RKO (cell line): ENCODE measurements around the gene OR52B6.
"Not testable (repeated sequence)": the region's sequence is repeated elsewhere in the genome, so short reads cannot be mapped to it uniquely, and the experiment has no call there.

Experiments
- DNase-seq: peaks from one replicate; pipeline ENCODE4 v3.0.0-alpha.2; 2016; ENCODE audit warnings: low spot score

Gene OR52B6, protein sequence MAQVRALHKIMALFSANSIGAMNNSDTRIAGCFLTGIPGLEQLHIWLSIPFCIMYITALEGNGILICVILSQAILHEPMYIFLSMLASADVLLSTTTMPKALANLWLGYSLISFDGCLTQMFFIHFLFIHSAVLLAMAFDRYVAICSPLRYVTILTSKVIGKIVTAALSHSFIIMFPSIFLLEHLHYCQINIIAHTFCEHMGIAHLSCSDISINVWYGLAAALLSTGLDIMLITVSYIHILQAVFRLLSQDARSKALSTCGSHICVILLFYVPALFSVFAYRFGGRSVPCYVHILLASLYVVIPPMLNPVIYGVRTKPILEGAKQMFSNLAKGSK

DNA sequence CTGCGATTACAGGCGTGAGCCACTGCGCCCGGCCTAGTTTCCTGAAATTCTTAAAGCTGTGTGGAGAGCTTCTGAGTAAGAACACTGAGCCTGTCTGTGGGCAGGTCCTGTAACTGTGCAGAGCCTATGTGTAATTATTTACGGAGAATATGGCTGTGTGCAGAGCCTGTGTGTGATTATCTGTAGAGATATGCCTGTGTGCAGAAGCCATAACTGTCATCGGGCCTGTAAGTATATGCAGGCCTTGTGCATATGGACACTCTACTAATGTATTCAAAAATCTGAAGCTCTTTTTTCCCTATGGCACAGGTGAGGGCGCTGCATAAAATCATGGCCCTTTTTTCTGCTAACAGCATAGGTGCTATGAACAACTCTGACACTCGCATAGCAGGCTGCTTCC lies at the start of gene OR52B6:
TSS of gene OR52B6 (plus strand) at position 301 of the 400 bp plus-strand sequence. CDS start at position 301, 0 bp downstream.
- DNase-seq = no peak

DNA sequence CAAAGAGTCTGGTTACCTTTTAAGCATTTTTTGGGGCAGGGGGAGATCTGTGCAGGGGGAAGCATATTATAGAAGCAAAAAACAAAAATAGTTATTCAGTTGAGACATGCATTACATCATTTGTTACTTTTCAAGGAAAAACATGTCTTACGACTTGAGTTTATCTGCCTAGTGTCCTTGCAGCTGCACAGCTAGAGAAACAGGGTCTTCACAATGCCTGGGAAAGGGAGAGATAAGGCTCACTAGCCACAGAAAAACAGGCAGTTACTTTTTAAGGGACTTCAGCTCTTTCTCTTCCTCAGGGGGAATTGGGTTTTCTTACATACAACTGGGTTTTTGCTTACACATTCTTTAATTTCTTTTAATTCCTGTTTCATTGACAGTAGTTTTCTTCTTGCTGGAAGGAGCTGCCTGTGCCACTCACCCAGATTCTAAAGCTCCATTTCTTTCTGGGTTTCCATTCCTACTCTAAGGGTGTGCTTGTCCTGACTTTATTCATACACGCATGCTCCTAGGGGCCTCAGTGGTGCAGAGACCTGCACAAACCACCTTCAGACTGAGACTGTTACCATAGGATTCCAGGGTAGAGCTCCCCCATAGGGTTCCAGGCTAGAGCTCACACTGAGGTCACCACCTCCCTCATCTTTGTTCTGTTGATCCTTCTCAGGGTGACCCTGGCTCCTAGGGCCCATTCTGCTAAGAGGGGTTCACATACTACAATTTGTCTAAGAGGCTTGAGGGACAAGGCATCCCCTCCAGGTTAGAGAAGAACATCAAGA lies 49.4 kb upstream of the OR52B6 start:
- no peak for DNase-seq

DNA sequence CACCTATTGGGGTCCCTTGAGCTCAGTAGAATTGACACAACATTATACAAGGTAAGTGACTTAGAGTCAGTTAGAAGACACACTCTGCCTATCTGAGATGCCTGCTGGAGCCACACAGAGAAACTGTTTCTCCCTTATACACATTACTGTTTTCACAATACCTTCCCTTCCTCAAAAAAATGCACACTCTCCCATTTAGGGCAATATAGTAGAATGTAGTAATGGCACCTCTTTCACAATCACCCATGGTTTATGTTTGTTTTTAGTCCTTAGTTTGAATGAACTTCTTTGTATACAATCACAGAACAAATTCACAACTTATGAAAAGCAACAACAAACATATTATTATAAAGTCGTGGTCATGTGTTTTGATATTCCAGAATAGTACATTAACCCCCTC lies 46.6 kb upstream of the OR52B6 start:
- no peak for DNase-seq

DNA sequence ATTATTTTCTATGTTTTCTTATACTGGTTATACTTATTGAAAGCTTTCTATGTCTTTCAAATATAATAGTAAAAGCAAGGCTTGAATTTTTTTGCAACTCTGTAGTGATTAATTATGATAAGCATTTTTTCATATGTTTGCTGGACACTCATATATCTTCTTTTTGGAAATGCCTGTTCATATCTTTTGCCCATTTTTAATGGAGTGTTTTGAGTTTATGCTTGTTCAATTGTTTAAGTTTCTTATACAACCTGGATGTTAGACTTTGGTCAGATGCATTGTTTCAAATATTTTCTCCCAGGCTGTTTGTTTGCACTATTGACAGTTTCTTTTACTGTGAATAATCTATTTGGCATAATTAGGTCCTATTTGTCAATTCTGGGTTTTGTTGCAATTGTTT lies 44.2 kb upstream of the OR52B6 start:
- DNase-seq = no peak

DNA sequence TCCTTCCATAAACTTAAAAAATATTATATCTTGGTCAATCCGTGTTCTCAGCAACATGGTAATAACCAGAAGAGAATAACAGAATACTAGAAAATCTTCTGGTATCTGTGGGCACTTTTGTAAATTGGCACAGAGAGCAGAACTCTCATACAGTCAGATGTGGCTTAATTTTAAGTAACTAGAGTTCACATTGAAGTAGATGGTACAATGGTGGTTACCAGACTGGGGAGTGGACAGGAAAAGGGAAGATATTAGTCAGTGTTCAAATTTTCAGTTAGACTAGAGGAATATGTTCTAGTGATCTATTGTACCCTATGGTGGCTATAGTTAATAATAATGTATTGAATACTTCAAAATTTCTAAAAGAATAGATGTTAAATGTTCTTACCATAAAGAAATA lies 39.2 kb upstream of the OR52B6 start:
- no peak for DNase-seq

DNA sequence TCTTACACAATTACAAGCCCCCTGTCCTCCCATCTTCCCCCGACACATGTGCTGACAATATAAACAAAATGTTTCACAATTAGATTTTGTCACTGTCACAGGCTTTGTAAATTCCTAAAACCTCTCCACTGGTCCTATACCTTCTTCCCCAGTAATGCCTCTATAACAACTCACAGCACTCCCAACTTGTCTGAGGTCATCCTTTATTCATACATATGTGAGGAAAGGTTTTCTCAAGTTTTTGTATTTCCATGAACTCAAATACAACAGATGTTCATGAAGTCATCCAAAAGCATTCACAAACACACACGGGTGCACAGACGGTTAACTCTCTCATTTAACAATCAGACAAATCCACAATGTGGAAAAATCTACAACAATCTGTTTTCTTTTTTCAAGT lies 34.2 kb upstream of the OR52B6 start:
- no peak for DNase-seq

DNA sequence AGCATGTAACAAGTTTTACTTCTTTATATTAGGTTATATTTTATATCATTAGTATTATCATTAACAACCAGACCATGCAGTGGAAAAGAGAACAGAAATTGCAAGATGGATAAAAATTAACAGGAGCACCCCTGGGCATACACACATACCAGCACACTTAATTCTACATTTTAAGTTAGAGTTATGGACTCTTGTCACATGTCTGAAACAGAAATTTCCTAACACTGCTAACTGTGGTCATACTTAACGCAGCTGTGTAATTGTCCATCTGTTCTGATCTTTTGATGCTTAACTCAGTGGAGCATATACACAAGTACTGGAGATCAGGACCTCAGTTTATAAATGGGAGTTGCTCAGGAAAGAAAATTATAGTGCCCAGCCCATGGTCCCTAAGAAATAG lies 32.7 kb upstream of the OR52B6 start:
- DNase-seq = no peak

DNA sequence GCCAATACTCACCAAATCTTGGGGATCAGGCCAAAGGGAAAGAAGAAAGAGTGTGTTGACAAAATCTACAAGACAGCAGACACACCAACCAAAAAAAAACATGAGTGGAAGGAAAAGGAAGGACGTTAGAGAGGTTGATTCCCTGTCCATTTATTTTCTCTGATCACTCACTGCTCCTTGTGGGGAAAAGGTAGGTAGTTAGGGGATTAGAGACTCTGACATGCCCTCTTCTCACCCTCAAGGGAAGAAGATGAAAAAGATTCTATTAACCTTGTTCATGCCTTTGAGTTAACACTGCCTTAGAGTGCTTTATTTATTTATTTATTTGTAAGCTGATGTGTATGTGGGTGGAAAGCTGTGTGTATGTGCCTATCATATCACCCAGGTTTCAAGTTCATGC lies 32.2 kb upstream of the OR52B6 start, which contains the start of gene OR52H1:
TSS of gene OR52H1 (minus strand) at position 101 of the 400 bp plus-strand sequence. CDS start 3,035 bp downstream, outside the sequence.
- no peak for DNase-seq

DNA sequence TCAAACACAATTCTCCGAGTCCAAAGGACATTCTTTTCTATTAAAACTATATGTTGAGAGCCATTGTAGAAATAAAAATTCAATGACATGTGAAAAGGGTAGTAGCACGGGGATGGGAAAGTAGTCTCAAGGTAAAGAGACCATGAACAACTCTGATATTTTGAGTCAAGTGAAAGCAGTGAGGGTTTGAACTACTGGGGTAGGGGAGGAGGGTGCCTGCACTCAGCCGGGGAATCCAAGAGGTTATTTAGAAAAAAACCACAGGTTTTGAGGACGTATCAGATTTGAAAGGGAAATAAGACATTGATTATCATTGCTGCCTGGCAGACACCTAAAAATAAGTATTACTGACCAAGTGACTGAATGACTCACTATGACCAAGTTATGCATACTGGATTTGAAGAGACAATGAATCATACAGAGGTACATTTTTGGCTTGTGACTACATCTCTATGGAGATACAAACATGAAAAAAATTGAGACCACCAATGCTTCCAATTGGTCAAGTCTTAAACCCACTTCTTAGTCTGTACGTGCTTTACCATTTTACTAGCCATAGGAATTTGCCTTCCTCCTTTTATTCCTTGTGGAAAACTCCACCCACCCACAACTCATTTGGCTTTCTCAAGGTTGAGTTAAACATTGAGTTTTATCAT lies 30.1 kb upstream of the OR52B6 start:
- peak; percentile 86 for DNase-seq

DNA sequence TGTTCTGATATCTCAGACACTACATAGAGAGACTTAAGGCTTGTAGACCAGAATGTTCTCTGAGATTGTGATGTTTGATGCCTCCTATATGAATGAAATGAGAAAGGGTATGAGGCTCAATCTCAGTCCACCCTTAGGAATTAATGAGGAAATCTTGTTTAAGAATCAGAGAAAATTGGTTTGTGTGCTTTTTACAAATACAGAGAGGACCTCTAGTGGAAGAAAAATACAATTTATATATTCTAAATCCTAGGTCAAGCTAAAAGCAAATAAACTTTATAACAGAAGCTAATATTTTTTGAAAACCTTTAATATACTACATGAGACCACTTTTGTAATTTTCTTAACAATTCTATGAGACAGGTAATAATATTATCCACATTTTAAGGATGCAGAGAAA lies 27.3 kb upstream of the OR52B6 start:
- peak; percentile 52 for DNase-seq

DNA sequence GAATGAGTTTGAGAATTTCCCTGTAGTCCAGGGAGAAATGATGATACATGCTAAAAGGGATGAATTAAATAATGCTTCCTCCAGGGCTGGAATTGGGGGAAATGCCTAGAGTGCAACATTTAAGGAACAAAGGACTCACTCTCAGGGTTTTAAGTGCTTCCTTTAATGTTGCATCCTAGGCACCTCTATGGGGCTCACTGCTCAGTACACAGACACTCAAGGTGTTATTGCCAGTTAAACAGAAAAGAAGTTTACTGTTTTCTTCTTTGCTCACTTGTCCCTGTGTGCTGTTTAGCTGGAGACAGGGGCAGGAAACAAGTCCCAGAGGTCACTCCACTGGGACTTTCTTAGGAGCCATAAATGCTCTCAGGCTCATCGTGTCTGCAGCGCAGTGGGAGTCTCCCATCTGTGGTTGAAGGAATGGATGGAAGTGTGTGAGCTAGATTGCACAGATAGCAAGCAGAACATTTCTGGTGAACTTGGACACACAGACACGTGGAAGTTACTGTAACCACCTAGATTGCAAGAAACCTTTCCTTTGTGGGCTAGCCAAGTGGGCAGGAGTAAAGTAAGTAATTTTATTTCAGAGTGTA lies 24.0 kb upstream of the OR52B6 start:
- no peak for DNase-seq

DNA sequence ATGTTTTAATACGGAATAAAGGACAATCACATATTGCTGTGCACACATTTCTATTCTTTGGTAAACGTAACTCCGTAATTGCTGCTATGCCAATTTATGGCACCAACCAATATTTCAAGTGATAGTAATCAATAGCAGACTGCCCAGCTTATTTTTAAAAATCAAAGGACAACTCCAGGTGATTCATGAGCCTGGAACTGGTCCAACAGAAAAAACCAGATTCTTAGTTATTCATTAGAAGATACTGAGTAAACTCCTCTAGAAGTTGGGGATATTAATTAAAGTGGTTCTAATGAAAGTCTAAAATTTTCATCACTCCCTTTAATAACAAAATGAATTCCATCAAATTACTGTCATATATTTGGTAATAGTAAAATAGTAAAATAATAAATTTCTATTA lies 22.9 kb upstream of the OR52B6 start:
- no peak for DNase-seq

DNA sequence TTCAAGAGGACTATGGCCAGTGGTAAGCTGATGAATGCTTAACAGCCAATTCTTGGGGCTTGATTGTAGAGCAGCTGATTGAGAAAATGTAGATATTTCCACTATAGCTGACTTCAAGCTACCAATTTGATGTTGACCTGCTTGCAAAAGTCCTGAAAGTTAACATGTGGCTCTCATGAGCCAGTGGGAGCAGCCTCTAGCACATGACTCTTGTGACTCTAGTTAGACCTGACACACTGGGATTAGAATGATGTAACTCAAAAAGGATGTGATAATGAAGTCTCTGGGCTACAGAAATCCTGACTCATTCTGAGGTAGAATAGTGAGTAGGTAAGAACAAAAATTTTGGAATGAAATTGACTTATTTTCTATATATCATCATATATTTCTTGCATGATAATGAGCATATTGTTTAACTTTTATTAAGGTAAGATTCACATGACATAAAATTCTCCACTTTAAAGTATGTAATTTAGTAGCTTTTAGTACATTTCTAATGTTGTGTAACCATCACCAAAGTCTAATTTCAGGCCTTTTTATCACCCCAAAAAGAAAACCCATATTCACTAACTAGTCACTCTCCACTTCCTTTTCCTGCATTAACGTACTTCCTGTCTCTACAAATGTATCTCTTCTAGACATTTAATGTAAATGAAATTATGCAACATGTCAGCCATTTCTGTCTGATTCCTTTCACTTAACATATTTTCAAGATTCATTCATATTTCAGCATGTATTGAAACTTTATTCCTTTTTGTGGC lies 16.2 kb upstream of the OR52B6 start:
- peak; percentile 47 for DNase-seq

DNA sequence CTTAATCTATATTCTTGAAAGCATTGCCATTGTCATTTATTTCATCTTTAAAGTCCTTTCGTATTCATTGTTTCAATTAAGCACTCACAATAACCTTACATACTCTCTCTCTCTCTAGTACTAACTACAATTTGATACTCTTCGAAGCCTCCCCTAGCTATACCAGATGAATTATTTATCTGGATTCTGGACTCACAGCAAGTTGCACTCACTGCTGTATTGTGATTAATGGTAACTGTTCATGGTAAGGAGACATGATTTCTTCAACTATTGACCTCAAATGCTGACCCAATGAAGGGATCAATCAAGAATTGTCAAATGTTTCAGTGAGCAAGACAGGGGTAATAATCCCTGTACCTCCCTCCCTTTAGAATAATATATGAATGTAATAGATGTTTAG lies 6.0 kb upstream of the OR52B6 start:
- no peak for DNase-seq

DNA sequence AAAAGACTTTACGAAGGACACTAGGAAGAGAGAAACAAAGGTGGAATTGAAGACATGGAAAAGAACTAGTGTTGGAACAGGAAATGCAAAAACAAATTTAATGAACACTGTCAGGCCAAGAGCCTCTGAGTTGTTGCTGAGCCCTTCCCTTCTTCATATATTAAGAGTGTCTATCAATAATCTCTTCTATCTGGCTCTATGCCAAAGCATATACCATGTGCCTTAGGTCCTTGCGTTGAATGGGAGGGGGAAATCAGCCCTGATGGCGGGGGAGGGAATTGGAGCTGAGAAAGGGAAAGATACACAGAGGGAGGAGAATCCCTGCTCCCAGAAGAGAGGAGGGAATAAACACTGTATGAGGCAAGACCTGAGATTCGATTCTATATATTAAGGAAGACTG lies 5.5 kb upstream of the OR52B6 start:
- DNase-seq = no peak

DNA sequence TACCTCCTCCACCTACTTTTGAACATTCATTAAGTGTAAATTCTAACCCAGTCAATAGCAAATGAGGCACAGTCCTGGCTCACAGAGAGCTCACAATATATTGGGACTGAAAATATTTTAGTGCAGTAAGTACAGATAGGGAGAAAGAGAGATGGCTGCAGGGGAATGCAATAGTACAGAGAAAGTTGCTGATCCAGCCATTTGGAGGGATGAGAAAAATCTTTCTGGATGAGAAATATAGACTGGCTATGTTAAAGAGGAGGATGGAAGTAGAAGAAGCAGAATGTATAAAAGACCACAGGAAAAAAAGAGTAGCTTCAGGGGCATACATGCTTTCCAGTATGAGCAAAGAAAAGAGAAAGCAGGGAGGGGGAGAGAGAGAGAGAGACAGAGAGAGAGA lies 3.6 kb upstream of the OR52B6 start:
- no peak for DNase-seq

DNA sequence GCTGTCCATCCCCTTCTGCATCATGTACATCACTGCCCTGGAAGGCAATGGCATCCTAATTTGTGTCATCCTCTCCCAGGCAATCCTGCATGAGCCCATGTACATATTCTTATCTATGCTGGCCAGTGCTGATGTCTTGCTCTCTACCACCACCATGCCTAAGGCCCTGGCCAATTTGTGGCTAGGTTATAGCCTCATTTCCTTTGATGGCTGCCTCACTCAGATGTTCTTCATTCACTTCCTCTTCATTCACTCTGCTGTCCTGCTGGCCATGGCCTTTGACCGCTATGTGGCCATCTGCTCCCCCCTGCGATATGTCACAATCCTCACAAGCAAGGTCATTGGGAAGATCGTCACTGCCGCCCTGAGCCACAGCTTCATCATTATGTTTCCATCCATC lies 337 bp downstream of the OR52B6 start:
- no peak for DNase-seq

DNA sequence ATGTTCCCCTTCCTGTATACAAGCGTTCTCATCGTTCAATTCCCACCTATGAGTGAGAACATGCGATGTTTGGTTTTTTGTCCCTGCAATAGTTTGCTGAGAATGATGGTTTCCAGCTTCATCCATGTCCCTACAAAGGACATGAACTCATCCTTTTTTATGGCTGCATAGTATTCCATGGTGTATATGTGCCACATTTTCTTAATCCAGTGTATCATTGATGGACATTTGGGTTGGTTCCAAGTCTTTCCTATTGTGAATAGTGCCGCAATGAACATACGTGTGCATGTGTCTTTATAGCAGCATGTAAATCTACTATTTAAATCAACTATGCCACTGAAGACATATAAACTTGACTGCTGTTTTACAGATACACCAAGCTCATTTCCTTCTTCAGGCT lies 3.8 kb downstream of the OR52B6 start:
- not testable (repeated sequence) for DNase-seq

DNA sequence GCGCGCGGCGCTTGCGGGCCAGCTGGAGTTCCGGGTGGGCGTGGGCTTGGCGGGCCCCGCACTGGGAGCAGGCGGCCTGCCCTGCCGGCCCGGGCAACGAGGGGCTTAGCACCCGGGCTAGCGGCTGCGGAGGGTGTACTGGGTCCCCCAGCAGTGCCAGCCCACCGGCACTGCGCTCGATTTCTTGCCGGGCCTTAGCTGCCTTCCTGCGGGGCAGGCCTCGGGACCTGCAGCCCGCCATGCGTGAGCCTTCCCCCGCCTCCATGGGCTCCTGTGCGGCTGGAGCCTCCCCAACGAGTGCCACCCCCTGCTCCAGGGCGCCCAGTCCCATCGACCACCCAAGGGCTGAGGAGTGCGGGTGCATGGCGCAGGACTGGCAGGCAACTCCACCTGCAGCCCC lies 9.2 kb downstream of the OR52B6 start:
- DNase-seq = not testable (repeated sequence)

DNA sequence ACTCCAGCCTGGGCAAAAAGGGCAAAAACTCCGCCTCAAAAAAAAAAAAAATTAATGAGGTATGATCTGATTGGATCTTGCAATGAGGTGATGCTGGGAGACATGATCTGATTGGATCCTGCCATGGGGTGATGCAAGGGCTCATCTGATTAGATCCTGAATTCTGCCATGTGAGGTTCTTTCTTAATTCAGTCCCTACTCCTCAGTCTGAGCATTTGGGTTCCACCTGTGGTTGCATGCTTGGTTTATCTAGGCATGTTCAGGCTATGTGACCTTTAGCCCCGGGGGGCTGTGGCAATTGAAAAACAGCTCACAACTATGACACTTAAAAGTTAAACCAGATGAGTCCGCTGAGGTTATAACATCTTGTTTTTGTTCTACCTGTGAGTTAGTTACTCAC lies 10.9 kb downstream of the OR52B6 start:
- DNase-seq = no peak

DNA sequence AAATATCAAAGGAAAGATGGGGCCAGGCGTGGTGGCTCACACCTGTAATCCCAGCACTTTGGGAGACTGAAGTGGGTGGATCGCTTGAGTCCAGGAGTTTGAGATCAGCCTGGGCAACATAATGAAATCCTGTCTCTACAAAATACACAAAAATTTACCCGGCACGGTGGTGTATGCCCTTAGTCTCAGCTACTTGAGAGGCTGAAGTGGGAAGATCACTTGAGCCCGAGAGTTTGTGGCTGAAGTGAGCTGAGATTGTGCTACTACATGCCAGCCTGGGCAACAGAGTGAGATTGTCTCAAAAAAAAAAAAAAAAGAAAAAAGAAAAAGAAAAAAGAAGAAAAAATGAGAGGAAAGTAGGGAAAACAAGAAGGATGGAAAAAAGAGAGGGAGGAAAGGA lies 11.9 kb downstream of the OR52B6 start:
- DNase-seq = no peak

DNA sequence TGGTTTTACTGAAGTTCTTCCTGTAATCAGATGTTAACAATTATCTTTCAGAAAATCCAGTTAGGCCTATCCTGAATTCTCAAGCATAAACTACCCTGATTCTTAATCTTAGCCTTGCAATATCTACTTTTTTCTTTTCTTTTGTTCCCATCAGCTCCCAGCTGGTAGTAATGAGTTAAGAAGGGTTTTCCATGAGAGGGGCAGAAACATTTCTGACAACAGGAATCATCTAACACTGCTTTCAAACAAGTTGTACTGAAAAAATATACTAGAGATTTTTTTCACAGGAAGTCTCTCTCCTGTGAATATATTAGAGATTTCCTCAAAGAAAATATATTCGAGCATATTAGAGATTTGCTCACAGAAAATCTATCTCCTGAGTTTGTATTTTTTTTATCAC lies 12.5 kb downstream of the OR52B6 start:
- DNase-seq = no peak
